GM12801 (cell line): ENCODE measurements around the gene SLC12A4.

ENCODE experiments used
- CTCF ChIP-seq: IDR thresholded peaks from one replicate; pipeline ENCODE4 v1.5.1; 2011; ENCODE audit warnings: control low read depth; ENCODE audit not compliant: insufficient read length; ENCODE audit errors: extremely low read depth

Gene SLC12A4

GRCh38 chr16:67990018-67990386 lies 21.6 kb upstream of the SLC12A4 start:
- no peak for TF ChIP-seq CTCF

GRCh38 chr16:67989322-67990017 lies 21.0 kb upstream of the SLC12A4 start:
- TF ChIP-seq CTCF: no peak

GRCh38 chr16:67988675-67989074 lies 20.2 kb upstream of the SLC12A4 start:
- TF ChIP-seq CTCF: no peak

GRCh38 chr16:67987460-67988160 lies 19.2 kb upstream of the SLC12A4 start:
- no peak for TF ChIP-seq CTCF

- no peak for TF ChIP-seq CTCF
Measured at GRCh38 chr16:67986949-67987348, 18.5 kb upstream of the SLC12A4 start.

GRCh38 chr16:67982011-67982696 lies 13.7 kb upstream of the SLC12A4 start:
- no peak for TF ChIP-seq CTCF

GRCh38 chr16:67979955-67980678 lies 11.7 kb upstream of the SLC12A4 start, which contains the start of gene DPEP3:
Gene DPEP3 (minus strand): TSS chr16:67980499. CDS start chr16:67980380, 119 bp downstream.
- no peak for TF ChIP-seq CTCF
